GM13977 (cell line): ENCODE measurements around the gene LARP1.

Source experiments
- DNase-seq: peaks from one replicate; pipeline ENCODE4 v3.0.0; 2012; ENCODE audit warnings: low spot score
- CTCF ChIP-seq: IDR thresholded peaks from 2 replicates; pipeline ENCODE4 v1.5.1; 2012; ENCODE audit warnings: mild to moderate bottlenecking, control low read depth; ENCODE audit not compliant: insufficient read depth; ENCODE audit errors: extremely low read depth, missing control alignments
- in situ Hi-C: fragments of 300-500 bp; cut with MboI; formaldehyde crosslinking; loops from one replicate; pipeline ENCODE4 v1.12.0; 2022; ENCODE audit warnings: low sequenced_read_pairs, low pct_unique_long_range_greater_than_20kb, mixed read lengths, inconsistent platforms; ENCODE audit not compliant: unreplicated experiment

Gene LARP1

GRCh38 chr5:154761046-154761736 lies 6.0 kb downstream of the LARP1 start:
- no peak for TF ChIP-seq CTCF
- DNase-seq = no peak
- in situ Hi-C loops = no loop called here

- in situ Hi-C loops = no loop called here
- DNase-seq = no peak
- no peak for TF ChIP-seq CTCF
Measured at GRCh38 chr5:154762261-154762660, 7.1 kb downstream of the LARP1 start.

- in situ Hi-C loops = no loop called here
- DNase-seq = no peak
- no peak for TF ChIP-seq CTCF
Measured at GRCh38 chr5:154762700-154763099, 7.5 kb downstream of the LARP1 start.

- no peak for TF ChIP-seq CTCF
- DNase-seq = no peak
- in situ Hi-C loops = no loop called here
Measured at GRCh38 chr5:154764967-154765366, 9.8 kb downstream of the LARP1 start.

- no peak for TF ChIP-seq CTCF
- DNase-seq = no peak
- in situ Hi-C loops = no loop called here
Measured at GRCh38 chr5:154765396-154765925, 10.3 kb downstream of the LARP1 start.

- no peak for DNase-seq
- no peak for TF ChIP-seq CTCF
- in situ Hi-C loops = no loop called here
Measured at GRCh38 chr5:154766558-154767281, 11.5 kb downstream of the LARP1 start.
